AML-193 (cell line): ENCODE data around the gene GDPD3.
A peak's percentile ranks its signal among the peaks of the same experiment; 100 is the strongest.

Experiments
- DNase-seq, 2 experiments: peaks; one replicate each; lab custom pipeline; 2025; lab: John Stamatoyannopoulos, UW

GDPD3 gene

GRCh38 chr16:30078744-30079143 lies 34.6 kb downstream of the GDPD3 start:
- DNase-seq = no peak

GRCh38 chr16:30077656-30078055 lies 35.7 kb downstream of the GDPD3 start:
- no peak for DNase-seq

- DNase-seq = no peak
Measured at GRCh38 chr16:30076276-30076791, 37.0 kb downstream of the GDPD3 start.

GRCh38 chr16:30075503-30076275 lies 37.6 kb downstream of the GDPD3 start, which contains the start of gene PPP4C:
PPP4C (plus strand) TSS chr16:30075994; CDS start chr16:30076378, 384 bp downstream.
- peak; percentile 71 to 74 for DNase-seq

GRCh38 chr16:30070490-30070889 lies 42.8 kb downstream of the GDPD3 start:
- no peak for DNase-seq

- no peak for DNase-seq
Measured at GRCh38 chr16:30069611-30070462, 43.5 kb downstream of the GDPD3 start.

GRCh38 chr16:30068750-30069610 lies 44.4 kb downstream of the GDPD3 start:
- DNase-seq = no peak

- no peak for DNase-seq
Measured at GRCh38 chr16:30068333-30068732, 45.0 kb downstream of the GDPD3 start.

- DNase-seq = no peak
Measured at GRCh38 chr16:30067584-30067916, 45.8 kb downstream of the GDPD3 start.

GRCh38 chr16:30066761-30067583 lies 46.4 kb downstream of the GDPD3 start:
- peak in 1 of 2 experiments; percentile 35 for DNase-seq

GRCh38 chr16:30065943-30066760 lies 47.2 kb downstream of the GDPD3 start:
- no peak for DNase-seq

- peak; percentile 95 to 97 for DNase-seq
Measured at GRCh38 chr16:30065102-30065942, 48.0 kb downstream of the GDPD3 start, which contains the start of gene ALDOA. ALDOA (plus strand) TSS chr16:30065760; CDS start chr16:30066898, 1,138 bp downstream.

- DNase-seq = no peak
Measured at GRCh38 chr16:30064729-30065101, 48.6 kb downstream of the GDPD3 start.

GRCh38 chr16:30063893-30064728 lies 49.2 kb downstream of the GDPD3 start:
- DNase-seq = peak; percentile 70

GRCh38 chr16:30063278-30063892 lies 50.0 kb downstream of the GDPD3 start:
- no peak for DNase-seq

- DNase-seq = no peak
Measured at GRCh38 chr16:30060836-30061554, 52.3 kb downstream of the GDPD3 start.

GRCh38 chr16:30060346-30060745 lies 53.0 kb downstream of the GDPD3 start:
- no peak for DNase-seq
